Subcutaneous abdominal adipose tissue (tissue), 5 donors: ENCODE data around the gene GSTM5.
"Not testable (repeated sequence)": the region's sequence is repeated elsewhere in the genome, so short reads cannot be mapped to it uniquely, and the experiment has no call there.

Source experiments
- H3K27ac ChIP-seq: one replicate; pipeline ENCODE4 v1.7.0; 2013; ENCODE audit warnings: low read depth, mild to moderate bottlenecking, inconsistent platforms, low read length, moderate library complexity
- H3K27me3 ChIP-seq, 5 donors: one replicate each; pipeline ENCODE4 v1.7.0; 2013; ENCODE audit warnings: low read length in 5 of 5, inconsistent platforms in 1 of 5; ENCODE audit not compliant: control insufficient read depth in 5 of 5, insufficient read depth in 4 of 5
- H3K36me3 ChIP-seq, 5 donors: one replicate each; pipeline ENCODE4 v1.7.0; 2013; ENCODE audit warnings: low read length in 5 of 5; ENCODE audit not compliant: control insufficient read depth in 5 of 5, insufficient read depth in 5 of 5
- H3K4me1 ChIP-seq, 5 donors: one replicate each; pipeline ENCODE4 v1.7.0; 2013; ENCODE audit warnings: low read length in 5 of 5, mild to moderate bottlenecking in 3 of 5, moderate library complexity in 1 of 5; ENCODE audit not compliant: control insufficient read depth in 5 of 5, insufficient read depth in 5 of 5
- H3K4me3 ChIP-seq, 5 donors: one replicate each; pipeline ENCODE4 v1.7.0; 2013; ENCODE audit warnings: low read length in 5 of 5, low read depth in 1 of 5
- H3K9ac ChIP-seq, 5 donors: one replicate each; pipeline ENCODE4 v1.7.0; 2013; ENCODE audit warnings: low read length in 5 of 5, mild to moderate bottlenecking in 4 of 5, moderate library complexity in 3 of 5
- H3K9me3 ChIP-seq, 5 donors: one replicate each; pipeline ENCODE4 v1.7.0; 2013; ENCODE audit warnings: low read length in 5 of 5; ENCODE audit not compliant: control insufficient read depth in 5 of 5
- donor health status: healthy.
- donor health status: healthy.
- donor health status: healthy.
- donor health status: healthy.
- donor health status: healthy.

GSTM5 gene

DNA sequence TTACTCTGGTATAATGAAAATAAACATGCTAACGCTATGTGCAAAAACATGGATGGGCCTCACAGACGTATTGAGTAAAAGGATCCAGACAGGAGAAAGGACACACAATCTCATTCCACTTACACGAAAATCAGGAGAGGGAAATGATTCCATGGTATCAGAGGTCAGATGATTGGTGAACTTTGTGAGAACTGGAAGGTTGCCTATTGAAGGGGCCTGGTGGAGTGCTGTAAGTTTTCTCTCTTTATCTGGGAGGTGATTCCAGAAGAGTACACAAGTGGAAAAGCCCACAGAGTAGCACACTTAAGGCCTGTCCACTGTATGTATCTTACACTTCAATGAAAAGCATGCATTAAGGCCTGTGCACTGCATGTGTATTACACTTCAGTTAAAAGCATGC lies 34.6 kb upstream of the GSTM5 start:
- Histone ChIP-seq H3K4me3 (no peak overlapping the region), H3K27ac (no peak overlapping the region), H3K36me3 (peaks cover 0 to 12% (median 5%) of the 10 kb centered on the region in 5 donors), H3K4me1 (peaks cover 0 to 5% (median 0%) of the 10 kb centered on the region in 5 donors), H3K9ac (no peak overlapping the region), H3K9me3 (no peaks in the 10 kb centered on the region), H3K27me3 (no peaks in the 10 kb centered on the region)

DNA sequence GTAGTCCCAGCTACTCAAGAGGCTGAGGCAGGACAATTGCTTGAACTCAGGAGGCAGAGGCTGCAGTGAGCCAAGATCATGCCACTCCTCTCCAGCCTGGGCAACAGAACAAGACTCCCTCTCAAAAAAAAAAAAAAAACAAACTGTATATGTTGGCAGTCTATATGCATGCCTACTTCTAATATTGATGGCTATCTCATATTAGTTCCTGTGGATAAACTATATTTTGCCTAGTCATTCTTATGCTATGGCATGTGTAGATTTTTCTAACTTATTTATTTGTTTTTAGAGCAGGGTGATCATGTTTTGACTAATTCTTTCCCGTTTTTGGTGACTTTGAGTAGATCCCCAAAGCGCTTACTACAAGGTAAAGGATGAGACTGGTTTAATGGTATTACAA lies 33.4 kb upstream of the GSTM5 start:
- H3K27ac ChIP-seq, H3K36me3 ChIP-seq, H3K27me3 ChIP-seq, H3K9ac ChIP-seq, H3K4me3 ChIP-seq, H3K9me3 ChIP-seq, H3K4me1 ChIP-seq: not testable (repeated sequence)

DNA sequence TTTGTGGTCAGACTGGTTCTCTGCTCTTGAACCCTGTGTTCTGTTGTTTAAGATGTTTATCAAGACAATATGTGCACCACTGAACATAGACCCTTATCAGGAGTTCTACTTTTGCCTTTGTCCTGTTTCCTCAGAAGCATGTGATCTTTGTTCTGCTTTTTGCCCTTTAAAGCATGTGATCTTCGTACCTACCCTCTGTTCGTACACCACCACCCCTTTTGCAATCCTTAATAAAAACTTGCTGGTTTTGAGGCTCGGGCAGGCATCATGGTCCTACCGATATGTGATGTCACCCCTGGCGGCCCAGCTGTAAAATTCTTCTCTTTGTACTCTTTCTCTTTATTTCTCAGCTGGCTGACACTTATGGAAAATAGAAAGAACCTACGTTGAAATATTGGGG lies 27.3 kb upstream of the GSTM5 start:
- not testable (repeated sequence) for H3K9me3 ChIP-seq, H3K27ac ChIP-seq, H3K9ac ChIP-seq, H3K36me3 ChIP-seq, H3K27me3 ChIP-seq, H3K4me3 ChIP-seq
- H3K4me1 ChIP-seq, result peaks cover 0 to 16% (median 0%) of the 10 kb centered on the region in 5 donors

DNA sequence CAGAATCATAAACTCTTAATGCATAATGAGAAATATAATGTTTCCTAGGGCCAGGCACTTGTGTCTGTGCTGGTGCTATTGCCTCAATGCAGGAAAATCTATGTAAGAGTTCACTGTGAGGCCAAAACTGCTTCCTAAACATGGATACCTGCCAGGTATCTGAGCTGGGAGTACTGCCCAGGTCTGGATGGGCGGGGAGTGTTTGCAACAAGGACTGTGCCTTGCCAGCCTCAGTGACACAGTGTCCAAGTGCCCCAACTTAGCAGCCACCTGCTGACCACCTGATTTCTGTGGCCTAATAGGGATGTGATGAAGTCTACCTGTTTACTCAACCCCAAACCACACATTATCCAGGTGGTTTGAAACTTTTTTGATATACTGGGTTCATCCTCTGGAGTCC lies 26.7 kb upstream of the GSTM5 start:
- H3K9me3 ChIP-seq, H3K4me3 ChIP-seq, H3K36me3 ChIP-seq, H3K9ac ChIP-seq, H3K27me3 ChIP-seq, H3K27ac ChIP-seq: not testable (repeated sequence)
- H3K4me1 ChIP-seq, result peaks cover 0 to 16% (median 0%) of the 10 kb centered on the region in 5 donors

DNA sequence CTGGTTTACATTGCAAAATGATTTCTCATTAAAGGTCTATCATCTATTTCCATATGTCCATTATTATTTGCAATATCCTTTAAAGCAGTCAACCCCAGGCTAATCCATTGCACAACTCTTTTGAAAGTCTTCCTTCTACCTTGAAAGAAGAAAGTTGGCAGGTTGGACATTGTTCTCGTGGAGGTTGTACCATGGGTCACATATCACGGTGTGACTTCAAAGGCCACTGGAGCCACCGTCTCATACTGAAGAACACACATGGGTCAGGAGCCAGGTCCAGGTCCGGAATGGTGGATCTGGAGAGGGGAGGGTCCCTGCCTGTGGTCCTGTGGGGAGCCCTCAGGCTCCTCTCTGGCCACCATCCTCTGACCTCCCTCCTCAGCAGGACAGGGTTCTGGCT lies 26.2 kb upstream of the GSTM5 start:
- H3K9me3 ChIP-seq, H3K36me3 ChIP-seq, H3K27me3 ChIP-seq, H3K9ac ChIP-seq, H3K4me3 ChIP-seq, H3K27ac ChIP-seq: not testable (repeated sequence)
- peaks cover 0 to 16% (median 0%) of the 10 kb centered on the region in 5 donors for H3K4me1 ChIP-seq

DNA sequence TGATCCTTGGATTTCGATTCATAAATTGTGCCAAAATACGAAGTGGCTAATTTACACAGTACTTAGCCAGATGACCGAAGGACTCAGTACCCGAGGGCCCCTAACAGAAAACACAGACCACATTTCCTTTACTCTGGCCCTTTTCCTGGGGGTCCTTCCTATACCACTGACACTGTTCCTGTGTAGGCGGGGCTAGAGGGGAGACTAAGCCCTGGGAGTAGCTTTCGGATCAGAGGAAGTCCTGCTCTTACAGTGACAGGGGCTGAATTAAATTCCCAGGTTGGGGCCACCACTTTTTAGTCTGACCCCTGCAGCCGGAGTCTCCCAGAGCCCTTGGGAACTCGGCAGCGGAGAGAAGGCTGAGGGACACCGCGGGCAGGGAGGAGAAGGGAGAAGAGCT lies 24.9 kb upstream of the GSTM5 start:
- H3K36me3 ChIP-seq, H3K9me3 ChIP-seq, H3K27me3 ChIP-seq: not testable (repeated sequence)
- Histone ChIP-seq H3K9ac (peak overlapping the region in 2 of 5 donors; percentile 45 to 48), H3K27ac (peak overlapping the region; percentile 41), H3K4me3 (peak overlapping the region in 2 of 5 donors; percentile 72 to 76), H3K4me1 (peaks cover 0 to 22% (median 0%) of the 10 kb centered on the region in 5 donors)

DNA sequence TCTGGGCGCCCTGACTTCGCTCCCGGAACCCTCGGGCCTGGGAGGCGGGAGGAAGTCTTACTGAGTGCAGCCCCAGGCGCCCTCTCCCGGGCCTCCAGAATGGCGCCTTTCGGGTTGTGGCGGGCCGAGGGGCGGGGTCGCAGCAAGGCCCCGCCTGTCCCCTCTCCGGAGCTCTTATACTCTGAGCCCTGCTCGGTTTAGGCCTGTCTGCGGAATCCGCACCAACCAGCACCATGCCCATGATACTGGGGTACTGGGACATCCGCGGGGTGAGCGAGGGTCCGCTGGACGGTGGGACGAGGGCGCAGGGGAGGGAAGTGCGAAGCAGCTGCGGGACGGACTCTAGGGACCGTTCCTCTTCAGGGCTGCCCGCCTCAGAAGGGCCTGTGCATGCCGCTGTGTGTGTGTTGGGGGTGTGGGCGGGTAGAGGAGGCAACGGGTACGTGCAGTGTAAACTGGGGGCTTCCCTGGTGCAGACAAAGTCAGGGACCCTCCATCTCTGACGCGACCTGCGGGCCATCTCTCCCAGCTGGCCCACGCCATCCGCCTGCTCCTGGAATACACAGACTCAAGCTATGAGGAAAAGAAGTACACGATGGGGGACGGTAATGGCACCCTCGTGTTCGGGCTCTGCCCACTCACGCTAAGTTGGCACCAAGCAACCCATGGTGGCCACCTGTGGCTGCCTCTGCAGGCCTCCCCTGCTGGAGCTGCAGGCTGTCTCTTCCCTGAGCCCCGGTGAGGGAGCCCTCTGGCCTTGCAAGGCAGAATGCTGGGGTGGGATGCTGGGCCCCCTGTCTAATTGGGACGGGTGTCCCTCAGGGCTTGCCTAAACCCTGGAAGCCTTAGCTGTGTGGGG lies 24.2 kb upstream of the GSTM5 start, which contains the start of gene GSTM1:
Gene GSTM1 (plus strand): TSS at position 177 of the 859 bp plus-strand sequence. CDS start 57 bp downstream, at position 234.
- peak within 1 kb of the TSS in 2 of 5 donors; percentile 48 to 58 for H3K9ac ChIP-seq
- H3K4me1 ChIP-seq, result peaks cover 0 to 22% (median 0%) of the 10 kb centered on the region in 5 donors
- H3K4me3 ChIP-seq, result peak within 1 kb of the TSS in 2 of 5 donors; percentile 72 to 76
- peak within 1 kb of the TSS; percentile 41 for H3K27ac ChIP-seq
- no peaks in the 10 kb centered on the region for H3K36me3 ChIP-seq
- H3K27me3 ChIP-seq, result no peaks in the 10 kb centered on the region
- H3K9me3 ChIP-seq, result no peaks in the 10 kb centered on the region

DNA sequence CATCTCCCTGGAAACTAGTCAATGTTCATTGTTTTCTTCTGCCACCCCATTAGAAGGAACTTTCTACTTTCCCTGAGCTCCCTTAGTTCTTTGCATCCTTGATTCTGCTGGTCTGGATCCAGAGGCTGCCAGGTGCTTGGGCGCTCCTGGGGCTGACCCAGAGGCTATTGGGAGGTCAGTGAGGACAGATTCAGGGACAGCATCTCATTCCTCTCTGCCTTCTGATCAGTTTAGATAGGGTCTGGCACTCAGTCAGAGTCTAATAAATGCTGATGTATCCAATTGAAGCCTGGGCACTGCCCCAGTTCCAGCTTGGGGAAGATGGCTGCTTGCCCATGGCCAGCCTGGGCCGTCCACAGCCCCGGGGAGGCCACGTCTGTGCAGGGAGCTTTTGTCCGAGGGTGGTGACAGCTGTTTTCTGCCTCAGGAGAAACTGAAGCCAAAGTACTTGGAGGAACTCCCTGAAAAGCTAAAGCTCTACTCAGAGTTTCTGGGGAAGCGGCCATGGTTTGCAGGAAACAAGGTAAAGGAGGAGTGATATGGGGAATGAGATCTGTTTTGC lies 22.1 kb upstream of the GSTM5 start:
- no peak overlapping the region for H3K27ac ChIP-seq
- H3K4me1 ChIP-seq, result peaks cover 0 to 22% (median 0%) of the 10 kb centered on the region in 5 donors
- H3K9me3 ChIP-seq, result no peaks in the 10 kb centered on the region
- no peak overlapping the region for H3K4me3 ChIP-seq
- H3K9ac ChIP-seq, result no peak overlapping the region
- no peaks in the 10 kb centered on the region for H3K36me3 ChIP-seq
- H3K27me3 ChIP-seq, result no peaks in the 10 kb centered on the region

DNA sequence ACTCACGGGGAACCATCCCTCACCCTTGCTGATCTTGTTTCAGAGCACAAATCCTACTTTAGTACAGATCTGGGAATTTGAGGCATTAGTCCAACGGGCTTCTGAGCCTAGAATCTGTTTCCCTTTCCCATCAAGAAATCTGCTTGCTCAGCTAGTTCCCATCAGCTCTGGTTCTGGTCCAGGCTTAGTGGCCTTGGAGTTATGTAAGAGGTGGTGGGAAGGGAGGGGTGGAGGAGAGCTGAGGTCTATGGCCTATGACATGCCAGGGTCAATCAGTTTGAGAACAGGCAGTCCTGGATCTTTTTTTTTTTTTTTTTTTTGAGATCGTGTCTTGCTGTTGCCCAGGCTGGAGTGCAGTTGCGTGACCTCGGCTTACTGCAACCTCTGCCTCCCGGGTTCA lies 20.3 kb upstream of the GSTM5 start:
- H3K4me3 ChIP-seq, result no peak overlapping the region
- H3K27ac ChIP-seq, result no peak overlapping the region
- no peaks in the 10 kb centered on the region for H3K9me3 ChIP-seq
- H3K36me3 ChIP-seq, result no peaks in the 10 kb centered on the region
- no peak overlapping the region for H3K9ac ChIP-seq
- H3K27me3 ChIP-seq, result no peaks in the 10 kb centered on the region
- H3K4me1 ChIP-seq, result peaks cover 0 to 22% (median 0%) of the 10 kb centered on the region in 5 donors

DNA sequence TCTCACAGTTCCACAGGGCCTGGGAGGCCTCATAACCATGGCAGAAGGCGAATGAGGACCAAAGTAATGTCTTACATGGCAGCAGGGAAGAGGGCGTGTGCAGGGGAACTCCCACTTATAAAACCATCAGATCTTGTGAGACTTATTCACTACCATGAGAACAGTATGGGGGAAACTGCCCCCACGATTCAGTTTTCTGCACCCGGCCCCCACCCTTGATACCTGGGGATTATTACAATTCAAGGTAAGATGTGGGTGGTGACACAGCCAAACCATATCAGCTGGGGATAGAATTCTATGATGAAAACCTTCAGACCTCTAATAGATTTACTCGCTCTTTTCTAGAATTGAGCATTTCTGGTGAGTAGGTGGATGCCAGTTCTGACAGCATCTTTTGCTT lies 17.7 kb upstream of the GSTM5 start:
- H3K4me3 ChIP-seq, H3K27ac ChIP-seq, H3K4me1 ChIP-seq, H3K36me3 ChIP-seq, H3K27me3 ChIP-seq, H3K9ac ChIP-seq, H3K9me3 ChIP-seq: not testable (repeated sequence)
